Progenitor cell of endocrine pancreas (in vitro differentiated cells): ENCODE measurements around the gene MYOM3. TPM values are rescaled to one million over a fixed set of nuclear protein-coding genes. Genes with fewer than 3 reads are reported as not detected.
"Not testable (repeated sequence)": the region's sequence is repeated elsewhere in the genome, so short reads cannot be mapped to it uniquely, and the experiment has no call there.

ENCODE experiments used
- DNase-seq: peaks from one replicate; pipeline ENCODE4 v3.0.0; 2021; ENCODE audit warnings: low spot score; ENCODE audit not compliant: unreplicated experiment
- H3K27ac Mint-ChIP-seq: 2 replicates; pipeline ENCODE4 v1.8.0; 2021; ENCODE audit warnings: mild to moderate bottlenecking, moderate library complexity, mixed read lengths
- H3K27me3 Mint-ChIP-seq: 2 replicates; pipeline ENCODE4 v1.8.0; 2021; ENCODE audit warnings: mixed read lengths
- H3K36me3 Mint-ChIP-seq: 2 replicates; pipeline ENCODE4 v1.8.0; 2022; ENCODE audit warnings: mixed read lengths; ENCODE audit not compliant: insufficient read depth
- H3K4me1 Mint-ChIP-seq: 2 replicates; pipeline ENCODE4 v1.8.0; 2021; ENCODE audit warnings: low read depth, mixed read lengths
- H3K4me3 Mint-ChIP-seq: 2 replicates; pipeline ENCODE4 v1.8.0; 2021; ENCODE audit warnings: low read depth, mild to moderate bottlenecking, moderate library complexity, mixed read lengths
- H3K9me3 Mint-ChIP-seq: 2 replicates; pipeline ENCODE4 v1.8.0; 2021; ENCODE audit warnings: low read depth, mixed read lengths
- total RNA-seq: library from RNA; stranded (reverse); gene quantifications from 2 replicates; pipeline ENCODE4 v1.2.1, GENCODE V29; 2021
- TF ChIP-seq, protein P1 (sequence below): fragments of 200-600 bp; sonication (generic); IDR thresholded peaks from one replicate; pipeline ENCODE4 v1.5.0; 2021; ENCODE audit warnings: antibody characterized with exemption, mild to moderate bottlenecking; ENCODE audit not compliant: unreplicated experiment

The MYOM3 gene
- total RNA-seq, 1 donor from 2014 or later, result 0.84 TPM

DNA sequence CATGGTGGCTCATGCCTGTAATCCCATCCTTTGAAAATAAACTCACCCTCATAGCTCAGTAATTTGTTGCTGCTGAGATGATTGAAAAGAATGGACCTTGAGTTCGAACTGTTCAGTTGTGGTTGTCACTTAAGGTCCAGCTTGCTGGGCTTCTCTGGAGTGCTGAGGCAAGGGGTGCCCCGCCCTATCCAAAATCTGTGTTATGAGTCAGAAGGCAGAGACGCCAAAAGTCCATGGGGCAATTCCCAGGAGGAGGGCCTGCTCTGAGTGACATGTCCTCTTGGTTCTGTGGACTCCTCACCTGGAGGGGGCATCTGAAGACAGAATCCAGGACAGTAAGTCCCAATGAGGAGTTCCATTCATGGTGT, 64.8 kb downstream of the MYOM3 start:
- TF ChIP-seq, protein P1, sequence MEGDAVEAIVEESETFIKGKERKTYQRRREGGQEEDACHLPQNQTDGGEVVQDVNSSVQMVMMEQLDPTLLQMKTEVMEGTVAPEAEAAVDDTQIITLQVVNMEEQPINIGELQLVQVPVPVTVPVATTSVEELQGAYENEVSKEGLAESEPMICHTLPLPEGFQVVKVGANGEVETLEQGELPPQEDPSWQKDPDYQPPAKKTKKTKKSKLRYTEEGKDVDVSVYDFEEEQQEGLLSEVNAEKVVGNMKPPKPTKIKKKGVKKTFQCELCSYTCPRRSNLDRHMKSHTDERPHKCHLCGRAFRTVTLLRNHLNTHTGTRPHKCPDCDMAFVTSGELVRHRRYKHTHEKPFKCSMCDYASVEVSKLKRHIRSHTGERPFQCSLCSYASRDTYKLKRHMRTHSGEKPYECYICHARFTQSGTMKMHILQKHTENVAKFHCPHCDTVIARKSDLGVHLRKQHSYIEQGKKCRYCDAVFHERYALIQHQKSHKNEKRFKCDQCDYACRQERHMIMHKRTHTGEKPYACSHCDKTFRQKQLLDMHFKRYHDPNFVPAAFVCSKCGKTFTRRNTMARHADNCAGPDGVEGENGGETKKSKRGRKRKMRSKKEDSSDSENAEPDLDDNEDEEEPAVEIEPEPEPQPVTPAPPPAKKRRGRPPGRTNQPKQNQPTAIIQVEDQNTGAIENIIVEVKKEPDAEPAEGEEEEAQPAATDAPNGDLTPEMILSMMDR, result no peak
- Mint-ChIP-seq H3K4me1 (peaks cover 1% of the 10 kb centered on the region), H3K27ac (peak overlapping the region; percentile 59), H3K4me3 (no peak overlapping the region), H3K9me3 (no peaks in the 10 kb centered on the region), H3K36me3 (no peaks in the 10 kb centered on the region), H3K27me3 (no peaks in the 10 kb centered on the region)
- no peak for DNase-seq

DNA sequence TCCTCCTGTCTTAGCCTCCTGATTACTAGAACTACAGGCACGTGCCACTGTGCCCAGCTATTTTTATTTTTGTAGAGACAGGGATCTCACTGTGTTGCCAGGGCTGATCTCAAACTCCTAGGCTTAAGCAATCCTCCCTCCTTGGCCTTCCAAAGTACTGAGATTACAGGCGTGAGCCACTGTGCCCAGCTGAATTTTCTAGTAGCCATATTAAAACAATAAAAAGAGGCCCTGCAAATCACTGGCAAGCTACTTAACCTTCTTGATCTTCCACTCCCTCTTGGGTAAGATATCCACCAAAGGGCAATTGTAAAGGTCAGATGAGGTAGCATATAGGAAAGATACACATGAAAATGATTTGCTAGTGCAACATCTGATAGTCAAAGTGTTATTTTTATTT, 66.2 kb downstream of the MYOM3 start:
- no peak overlapping the region for H3K27ac Mint-ChIP-seq
- TF ChIP-seq, protein P1, result no peak
- H3K4me3 Mint-ChIP-seq, result no peak overlapping the region
- no peaks in the 10 kb centered on the region for H3K36me3 Mint-ChIP-seq
- peaks cover 1% of the 10 kb centered on the region for H3K4me1 Mint-ChIP-seq
- DNase-seq, result no peak
- no peaks in the 10 kb centered on the region for H3K27me3 Mint-ChIP-seq
- no peaks in the 10 kb centered on the region for H3K9me3 Mint-ChIP-seq

DNA sequence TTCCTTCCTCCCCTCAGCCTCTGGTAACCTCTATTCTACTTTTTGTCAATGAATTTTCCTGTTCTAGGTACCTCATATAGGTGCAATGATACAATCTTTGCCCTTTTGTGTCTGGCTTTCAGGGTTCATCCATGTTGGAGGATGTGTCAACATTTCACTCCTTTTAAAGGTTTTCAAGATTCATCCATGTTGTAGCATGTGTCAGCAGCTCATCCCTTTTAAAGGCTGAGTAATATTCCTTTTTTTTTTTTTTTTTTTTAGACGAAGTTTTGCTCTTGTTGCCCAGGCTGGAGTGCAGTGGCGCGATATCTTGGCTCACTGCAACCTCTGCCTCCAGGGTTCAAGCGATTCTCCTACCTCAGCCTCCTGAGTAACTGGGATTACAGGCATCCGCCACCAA, 67.3 kb downstream of the MYOM3 start:
- H3K9me3 Mint-ChIP-seq, H3K27ac Mint-ChIP-seq, H3K4me1 Mint-ChIP-seq, H3K27me3 Mint-ChIP-seq, H3K4me3 Mint-ChIP-seq, H3K36me3 Mint-ChIP-seq, DNase-seq: not testable (repeated sequence)

DNA sequence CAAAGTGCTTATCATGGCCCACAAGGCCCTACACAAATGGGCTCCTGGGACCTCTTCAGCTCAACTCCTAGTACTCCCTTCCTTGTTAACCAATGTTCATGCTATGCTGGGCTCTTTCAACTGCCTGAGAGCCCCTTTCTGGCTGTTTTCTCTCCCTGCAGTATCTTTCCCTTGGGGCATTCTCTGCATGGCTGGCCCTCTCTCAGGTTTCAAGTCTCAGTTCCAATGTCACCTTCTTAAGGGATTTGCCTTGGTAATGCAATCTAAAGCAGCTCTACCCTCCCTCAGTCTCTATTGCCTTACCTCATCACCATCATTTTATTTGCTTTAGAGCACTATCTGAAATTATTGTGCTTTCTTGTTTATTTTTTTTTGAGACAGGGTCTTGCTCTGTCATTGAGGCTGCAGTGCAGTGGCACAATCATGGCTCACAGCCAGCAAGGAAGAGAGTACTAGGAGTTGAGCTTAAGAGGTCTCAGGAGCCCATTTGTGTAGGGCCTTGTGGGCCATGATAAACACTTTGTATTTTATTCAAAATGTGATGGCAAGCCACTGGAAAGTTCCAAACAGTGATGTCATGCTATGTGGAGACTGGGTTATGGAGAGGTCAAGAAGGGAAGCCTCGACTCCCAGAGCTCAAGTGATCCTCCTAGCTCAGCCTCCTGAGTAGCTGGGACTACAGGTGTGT, 68.4 kb downstream of the MYOM3 start:
- peaks cover 1% of the 10 kb centered on the region for H3K4me1 Mint-ChIP-seq

DNA sequence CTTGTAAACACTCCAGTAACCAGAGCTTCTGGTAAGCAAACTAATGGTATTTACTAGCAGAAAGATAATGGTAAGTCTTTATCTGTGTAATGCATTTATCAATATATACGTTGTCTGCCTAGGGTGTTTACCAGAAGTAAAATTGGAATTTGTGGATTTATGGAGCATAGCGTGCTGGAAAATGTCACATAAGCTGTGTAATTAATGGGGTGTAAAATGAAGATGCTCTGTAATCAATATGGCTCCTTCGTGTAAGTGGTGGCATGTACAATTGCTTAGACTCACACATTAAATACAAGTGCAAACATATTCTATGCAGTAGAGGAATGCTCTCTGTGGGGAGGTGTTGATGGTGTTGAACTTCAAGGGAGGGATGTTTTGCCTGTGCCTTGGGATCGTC, 69.6 kb downstream of the MYOM3 start:
- no peak for DNase-seq
- Mint-ChIP-seq H3K36me3 (no peaks in the 10 kb centered on the region), H3K27me3 (no peaks in the 10 kb centered on the region), H3K4me3 (no peak overlapping the region), H3K9me3 (no peaks in the 10 kb centered on the region), H3K4me1 (peaks cover 1% of the 10 kb centered on the region), H3K27ac (no peak overlapping the region)
- TF ChIP-seq, protein P1, result no peak

More for the DNA sequence above, 68.4 kb downstream of the MYOM3 start:
- no peak for DNase-seq
- H3K9me3 Mint-ChIP-seq, result no peaks in the 10 kb centered on the region
- H3K4me3 Mint-ChIP-seq, result no peak overlapping the region
- no peaks in the 10 kb centered on the region for H3K36me3 Mint-ChIP-seq
- TF ChIP-seq, protein P1, result no peak
- H3K27me3 Mint-ChIP-seq, result no peaks in the 10 kb centered on the region
- H3K27ac Mint-ChIP-seq, result peak overlapping the region; percentile 42

DNA sequence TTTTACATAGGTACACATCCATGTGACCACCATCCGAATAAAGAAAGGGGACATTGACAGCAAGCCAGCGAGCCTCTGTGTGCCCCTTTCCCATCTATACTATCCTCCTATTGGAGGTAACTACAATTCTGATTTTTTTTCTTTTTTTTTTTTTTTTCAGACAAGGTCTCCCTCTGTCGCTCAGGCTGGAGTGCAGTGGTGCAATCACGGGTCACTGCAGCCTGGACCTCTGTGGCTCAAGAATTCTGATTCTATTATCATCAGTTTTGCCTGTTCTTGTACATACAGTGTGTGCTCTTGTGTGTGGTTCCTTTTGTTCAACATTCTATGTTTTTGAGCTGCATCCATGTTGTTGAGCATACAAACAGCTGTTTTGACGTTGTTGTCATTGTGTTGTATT, 75.8 kb downstream of the MYOM3 start:
- Mint-ChIP-seq H3K4me1 (no peaks in the 10 kb centered on the region), H3K4me3 (no peak overlapping the region), H3K27ac (no peak overlapping the region), H3K36me3 (no peaks in the 10 kb centered on the region), H3K9me3 (peaks cover 3% of the 10 kb centered on the region), H3K27me3 (no peaks in the 10 kb centered on the region)
- TF ChIP-seq, protein P1, result no peak
- no peak for DNase-seq
